ENCODE measurements around the gene FAM3C. TPM values are rescaled to one million over a fixed set of nuclear protein-coding genes. Genes with fewer than 3 reads are reported as not detected.
"Not testable (repeated sequence)": the region's sequence is repeated elsewhere in the genome, so short reads cannot be mapped to it uniquely, and the experiment has no call there.

Gene FAM3C
- total RNA-seq, result 10 to 100 TPM; 13.3 to 14.9 TPM

- ChIA-PET CTCF (interaction anchor here (0.7 to 4.7 kb wide), 13 partner anchors 8 to 151 kb away, joined by 3 to 32 read pairs (median 5); no protein-coding TSS in a partner anchor), POLR2A (interaction anchor here (0.7 to 2.5 kb wide), 2 partner anchors 13 to 42 kb away, joined by 3 to 5 read pairs; no protein-coding TSS in a partner anchor)
- ATAC-seq (peak; percentile 89), DNase-seq (peak; percentile 92)
- H3K27me3 Mint-ChIP-seq, result no peaks in the 10 kb centered on the region
- intact Hi-C loops (cut with DNase I, micrococcal nuclease), result loop anchor here (1.0 to 10.0 kb wide), 8 partner anchors 15 to 445 kb away; partner anchors contain the start of gene ING3 (in 1 of the 2)
- no peaks in the 10 kb centered on the region for H3K9me3 Mint-ChIP-seq (ENCODE audit: low read depth)
- H3K36me3 Mint-ChIP-seq (ENCODE audit: low read depth), result peaks cover 16% of the 10 kb centered on the region
- H3K4me3 Mint-ChIP-seq, result peak within 1 kb of the TSS; percentile 88
- H3K4me1 Mint-ChIP-seq, result peaks cover 33% of the 10 kb centered on the region
- H3K27ac Mint-ChIP-seq, result peak within 1 kb of the TSS; percentile 88
Observed at GRCh38 chr7:121395961-121396757, at the start of gene FAM3C. TSS of gene FAM3C (minus strand) at chr7:121396308. CDS start at chr7:121382969, 13,339 bp downstream.

GRCh38 chr7:121442845-121443244 is 46.7 kb upstream of the FAM3C start:
- DNase-seq (peak; percentile 20), ATAC-seq (peak; percentile 68)
- peaks cover 4% of the 10 kb centered on the region for H3K9me3 Mint-ChIP-seq (ENCODE audit: low read depth)
- POLR2A ChIA-PET, result no interaction called here
- peaks cover 4% of the 10 kb centered on the region for H3K36me3 Mint-ChIP-seq (ENCODE audit: low read depth)
- CTCF ChIA-PET, result no interaction called here
- no peaks in the 10 kb centered on the region for H3K27me3 Mint-ChIP-seq
- intact Hi-C loops (cut with DNase I, micrococcal nuclease), result no loop called here
- no peak overlapping the region for H3K4me3 Mint-ChIP-seq
- H3K4me1 Mint-ChIP-seq, result peaks cover 21% of the 10 kb centered on the region
- H3K27ac Mint-ChIP-seq, result no peak overlapping the region

- H3K27ac Mint-ChIP-seq, result peak overlapping the region; percentile 3
- no peak for DNase-seq
- peaks cover 4% of the 10 kb centered on the region for H3K9me3 Mint-ChIP-seq (ENCODE audit: low read depth)
- peaks cover 4% of the 10 kb centered on the region for H3K36me3 Mint-ChIP-seq (ENCODE audit: low read depth)
- intact Hi-C loops (cut with DNase I, micrococcal nuclease), result no loop called here
- POLR2A ChIA-PET, result no interaction called here
- CTCF ChIA-PET, result interaction anchor here (0.8 to 1.5 kb wide), 4 partner anchors 10 to 95 kb away, joined by 3 to 4 read pairs (median 3); no protein-coding TSS in a partner anchor
- no peaks in the 10 kb centered on the region for H3K27me3 Mint-ChIP-seq
- no peak for ATAC-seq
- peaks cover 24% of the 10 kb centered on the region for H3K4me1 Mint-ChIP-seq
- H3K4me3 Mint-ChIP-seq, result no peak overlapping the region
Observed at GRCh38 chr7:121440857-121441503, 44.9 kb upstream of the FAM3C start.

GRCh38 chr7:121438043-121438955 is 42.2 kb upstream of the FAM3C start:
- Mint-ChIP-seq H3K4me3 (peak overlapping the region; percentile 12), H3K27ac (peak overlapping the region; percentile 79), H3K4me1 (peaks cover 24% of the 10 kb centered on the region)
- ChIA-PET CTCF (interaction anchor here (0.6 to 1.5 kb wide), 6 partner anchors 12 to 109 kb away, joined by 3 to 5 read pairs (median 3); no protein-coding TSS in a partner anchor), POLR2A (interaction anchor here (0.9 kb wide), 1 partner anchor 42 kb away, joined by 3 read pairs; the partner anchor contains the start of gene FAM3C)
- intact Hi-C loops (cut with DNase I, micrococcal nuclease), result loop anchor here (1.0 to 2.0 kb wide), 3 partner anchors 42 to 107 kb away; partner anchors contain the start of gene FAM3C (in 2 of the 2)
- H3K9me3 Mint-ChIP-seq (ENCODE audit: low read depth); H3K27me3 Mint-ChIP-seq; H3K36me3 Mint-ChIP-seq (ENCODE audit: low read depth): not testable (repeated sequence)
- ATAC-seq (peak; percentile 86), DNase-seq (peak; percentile 78)

- intact Hi-C loops (cut with DNase I, micrococcal nuclease), result no loop called here
- Mint-ChIP-seq H3K9me3 (ENCODE audit: low read depth) (peaks cover 4% of the 10 kb centered on the region), H3K27ac (no peak overlapping the region), H3K36me3 (ENCODE audit: low read depth) (peaks cover 4% of the 10 kb centered on the region), H3K27me3 (no peaks in the 10 kb centered on the region), H3K4me1 (peaks cover 24% of the 10 kb centered on the region), H3K4me3 (no peak overlapping the region)
- ATAC-seq (no peak), DNase-seq (no peak)
- POLR2A ChIA-PET, result interaction anchor here (0.9 kb wide), 1 partner anchor 41 kb away, joined by 3 read pairs; the partner anchor contains the start of gene FAM3C
- CTCF ChIA-PET, result interaction anchor here (0.8 to 1.5 kb wide), 3 partner anchors 19 to 110 kb away, joined by 3 to 5 read pairs (median 3); no protein-coding TSS in a partner anchor
Observed at GRCh38 chr7:121437470-121437869, 41.4 kb upstream of the FAM3C start.

- no peak for DNase-seq
- Mint-ChIP-seq H3K4me1 (peaks cover 21% of the 10 kb centered on the region), H3K27ac (no peak overlapping the region), H3K4me3 (no peak overlapping the region), H3K27me3 (no peaks in the 10 kb centered on the region), H3K9me3 (ENCODE audit: low read depth) (peaks cover 4% of the 10 kb centered on the region), H3K36me3 (ENCODE audit: low read depth) (peaks cover 4% of the 10 kb centered on the region)
- POLR2A ChIA-PET, result no interaction called here
- CTCF ChIA-PET, result no interaction called here
- no peak for ATAC-seq
- intact Hi-C loops (cut with DNase I, micrococcal nuclease), result no loop called here
Observed at GRCh38 chr7:121436688-121437087, 40.6 kb upstream of the FAM3C start.

- H3K4me3 Mint-ChIP-seq, result no peak overlapping the region
Observed at GRCh38 chr7:121436136-121436535, 40.0 kb upstream of the FAM3C start.

GRCh38 chr7:121433775-121434174 is 37.7 kb upstream of the FAM3C start:
- CTCF ChIA-PET, result no interaction called here
- H3K4me3 Mint-ChIP-seq, result no peak overlapping the region
- no peaks in the 10 kb centered on the region for H3K36me3 Mint-ChIP-seq (ENCODE audit: low read depth)
- ATAC-seq (no peak), DNase-seq (no peak)
- H3K27me3 Mint-ChIP-seq, result no peaks in the 10 kb centered on the region
- H3K4me1 Mint-ChIP-seq, result peaks cover 13% of the 10 kb centered on the region
- H3K9me3 Mint-ChIP-seq (ENCODE audit: low read depth), result no peaks in the 10 kb centered on the region
- POLR2A ChIA-PET, result no interaction called here
- intact Hi-C loops (cut with DNase I, micrococcal nuclease), result no loop called here
- no peak overlapping the region for H3K27ac Mint-ChIP-seq

More at GRCh38 chr7:121436136-121436535, 40.0 kb upstream of the FAM3C start:
- Mint-ChIP-seq H3K9me3 (ENCODE audit: low read depth) (peaks cover 4% of the 10 kb centered on the region), H3K36me3 (ENCODE audit: low read depth) (peaks cover 4% of the 10 kb centered on the region), H3K27ac (no peak overlapping the region), H3K27me3 (no peaks in the 10 kb centered on the region), H3K4me1 (peaks cover 16% of the 10 kb centered on the region)
- DNase-seq, result no peak
- no peak for ATAC-seq
- ChIA-PET CTCF (no interaction called here), POLR2A (no interaction called here)
- intact Hi-C loops (cut with DNase I, micrococcal nuclease), result no loop called here

GRCh38 chr7:121432486-121432885 is 36.4 kb upstream of the FAM3C start:
- H3K27ac Mint-ChIP-seq; intact Hi-C loops (cut with DNase I, micrococcal nuclease); ATAC-seq; H3K27me3 Mint-ChIP-seq; H3K36me3 Mint-ChIP-seq (ENCODE audit: low read depth); POLR2A ChIA-PET; H3K4me3 Mint-ChIP-seq; CTCF ChIA-PET; DNase-seq; H3K4me1 Mint-ChIP-seq; H3K9me3 Mint-ChIP-seq (ENCODE audit: low read depth): not testable (repeated sequence)

GRCh38 chr7:121431996-121432395 is 35.9 kb upstream of the FAM3C start:
- H3K27me3 Mint-ChIP-seq, result no peaks in the 10 kb centered on the region
- H3K9me3 Mint-ChIP-seq (ENCODE audit: low read depth), result no peaks in the 10 kb centered on the region
- ATAC-seq, result no peak
- no peak overlapping the region for H3K27ac Mint-ChIP-seq
- ChIA-PET POLR2A (no interaction called here), CTCF (no interaction called here)
- no peaks in the 10 kb centered on the region for H3K4me1 Mint-ChIP-seq
- H3K4me3 Mint-ChIP-seq, result no peak overlapping the region
- H3K36me3 Mint-ChIP-seq (ENCODE audit: low read depth), result no peaks in the 10 kb centered on the region
- DNase-seq, result no peak
- intact Hi-C loops (cut with DNase I, micrococcal nuclease), result no loop called here
